Upper lobe of right lung (tissue), 1 donor: ENCODE data around the gene MARCHF3. TPM values are rescaled to one million over a fixed set of nuclear protein-coding genes. Genes with fewer than 3 reads are reported as not detected.
"Not testable (repeated sequence)": the region's sequence is repeated elsewhere in the genome, so short reads cannot be mapped to it uniquely, and the experiment has no call there.

ENCODE experiments used
- ATAC-seq: fragments of 200-7000 bp; cut with Tn5 transposase; one replicate; pipeline ENCODE4 v1.9.1; 2020; ENCODE audit warnings: mild to moderate bottlenecking, moderate library complexity
- DNase-seq: peaks from one replicate; pipeline ENCODE4 v3.0.0-alpha.2; 2020
- H3K27ac ChIP-seq: fragments of 200-600 bp; one replicate; pipeline ENCODE4 v1.8.0; 2022
- H3K27me3 ChIP-seq: fragments of 200-600 bp; one replicate; pipeline ENCODE4 v1.8.0; 2022; ENCODE audit warnings: mild to moderate bottlenecking
- H3K36me3 ChIP-seq: fragments of 200-600 bp; one replicate; pipeline ENCODE4 v1.8.0; 2022
- H3K4me1 ChIP-seq: fragments of 200-600 bp; one replicate; pipeline ENCODE4 v1.8.0; 2022
- H3K4me3 ChIP-seq: fragments of 200-600 bp; one replicate; pipeline ENCODE4 v1.8.0; 2022; ENCODE audit warnings: mild to moderate bottlenecking
- H3K9me3 ChIP-seq: fragments of 200-600 bp; one replicate; pipeline ENCODE4 v1.8.0; 2022
- intact Hi-C: fragments of 100-400 bp; cut with DNase I; formaldehyde crosslinking; loops from one replicate; pipeline ENCODE4 v1.11.0; 2022
- total RNA-seq: library from RNA; stranded (reverse); fragmentation: NEBNext Ultra II Directional; extraction: Animal tissue kit (Norgen Biotek cat#: 25700); gene quantifications from one replicate; pipeline ENCODE4 v1.2.1, GENCODE V29; 2021
- TF ChIP-seq, protein P1 (sequence below): fragments of 200-600 bp; IDR thresholded peaks from one replicate; pipeline ENCODE4 v1.8.0; 2022; ENCODE audit warnings: antibody characterized with exemption
- donor health status: DM: no; HTN: yes; CAD: no; lungs with severe emphysema.

MARCHF3 gene
- total RNA-seq, 1 donor from 2014 or later = 11.1 TPM

DNA sequence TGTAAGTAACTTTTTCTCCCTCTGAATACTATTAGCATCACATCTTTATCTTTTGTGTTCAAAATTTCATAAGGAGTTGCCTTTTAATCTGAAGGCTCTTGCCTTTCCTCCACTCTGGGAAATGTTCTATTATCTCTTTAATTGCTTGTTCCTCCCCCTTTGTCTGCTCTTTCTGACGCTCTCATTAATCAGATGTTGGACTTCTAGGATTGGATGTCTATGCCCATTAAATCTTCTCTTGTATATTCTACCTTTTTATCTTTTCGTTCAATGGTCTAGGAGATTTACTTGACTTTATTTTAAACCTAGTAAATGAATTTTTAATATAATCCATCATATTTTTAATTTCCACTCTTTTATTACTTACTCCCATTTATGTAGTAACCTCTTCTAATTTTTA is 76.7 kb downstream of the MARCHF3 start:
- no peaks in the 10 kb centered on the region for H3K27me3 ChIP-seq
- ATAC-seq (no peak), DNase-seq (no peak)
- H3K36me3 ChIP-seq = no peaks in the 10 kb centered on the region
- intact Hi-C loops = no loop called here
- H3K4me1 ChIP-seq = no peaks in the 10 kb centered on the region
- no peak overlapping the region for H3K27ac ChIP-seq
- H3K9me3 ChIP-seq = no peaks in the 10 kb centered on the region
- TF ChIP-seq, protein P1, sequence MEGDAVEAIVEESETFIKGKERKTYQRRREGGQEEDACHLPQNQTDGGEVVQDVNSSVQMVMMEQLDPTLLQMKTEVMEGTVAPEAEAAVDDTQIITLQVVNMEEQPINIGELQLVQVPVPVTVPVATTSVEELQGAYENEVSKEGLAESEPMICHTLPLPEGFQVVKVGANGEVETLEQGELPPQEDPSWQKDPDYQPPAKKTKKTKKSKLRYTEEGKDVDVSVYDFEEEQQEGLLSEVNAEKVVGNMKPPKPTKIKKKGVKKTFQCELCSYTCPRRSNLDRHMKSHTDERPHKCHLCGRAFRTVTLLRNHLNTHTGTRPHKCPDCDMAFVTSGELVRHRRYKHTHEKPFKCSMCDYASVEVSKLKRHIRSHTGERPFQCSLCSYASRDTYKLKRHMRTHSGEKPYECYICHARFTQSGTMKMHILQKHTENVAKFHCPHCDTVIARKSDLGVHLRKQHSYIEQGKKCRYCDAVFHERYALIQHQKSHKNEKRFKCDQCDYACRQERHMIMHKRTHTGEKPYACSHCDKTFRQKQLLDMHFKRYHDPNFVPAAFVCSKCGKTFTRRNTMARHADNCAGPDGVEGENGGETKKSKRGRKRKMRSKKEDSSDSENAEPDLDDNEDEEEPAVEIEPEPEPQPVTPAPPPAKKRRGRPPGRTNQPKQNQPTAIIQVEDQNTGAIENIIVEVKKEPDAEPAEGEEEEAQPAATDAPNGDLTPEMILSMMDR = no peak
- H3K4me3 ChIP-seq = no peak overlapping the region

GRCh38 chr5:126949475-126949874 is 80.9 kb downstream of the MARCHF3 start:
- Histone ChIP-seq H3K36me3 (no peaks in the 10 kb centered on the region), H3K4me1 (no peaks in the 10 kb centered on the region), H3K27ac (no peak overlapping the region), H3K27me3 (no peaks in the 10 kb centered on the region), H3K9me3 (no peaks in the 10 kb centered on the region), H3K4me3 (no peak overlapping the region)
- intact Hi-C loops = no loop called here
- no peak for DNase-seq
- TF ChIP-seq, protein P1 = no peak
- ATAC-seq = no peak

DNA sequence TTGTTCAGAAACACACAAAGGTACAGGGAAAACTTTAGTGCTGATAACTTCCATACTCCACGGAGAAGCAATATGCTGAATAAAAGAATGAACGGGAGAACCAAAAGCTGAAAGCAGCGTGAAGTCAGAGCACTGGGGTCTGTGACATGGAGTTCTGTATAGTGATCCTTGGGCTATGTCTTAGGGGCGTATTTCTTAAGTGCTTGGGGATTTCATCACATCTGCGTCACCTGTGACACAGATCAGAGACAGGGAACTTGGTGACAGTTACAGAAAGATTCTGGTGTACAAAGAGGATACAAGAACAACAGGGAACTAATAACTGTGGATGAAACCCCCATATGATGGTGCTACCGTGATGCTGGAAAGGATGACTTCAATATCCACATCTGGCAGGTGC is 81.9 kb downstream of the MARCHF3 start:
- TF ChIP-seq, protein P1 = no peak
- Histone ChIP-seq H3K36me3 (no peaks in the 10 kb centered on the region), H3K4me3 (no peak overlapping the region), H3K9me3 (no peaks in the 10 kb centered on the region), H3K27me3 (no peaks in the 10 kb centered on the region), H3K4me1 (no peaks in the 10 kb centered on the region), H3K27ac (no peak overlapping the region)
- DNase-seq = no peak
- intact Hi-C loops = no loop called here
- no peak for ATAC-seq

DNA sequence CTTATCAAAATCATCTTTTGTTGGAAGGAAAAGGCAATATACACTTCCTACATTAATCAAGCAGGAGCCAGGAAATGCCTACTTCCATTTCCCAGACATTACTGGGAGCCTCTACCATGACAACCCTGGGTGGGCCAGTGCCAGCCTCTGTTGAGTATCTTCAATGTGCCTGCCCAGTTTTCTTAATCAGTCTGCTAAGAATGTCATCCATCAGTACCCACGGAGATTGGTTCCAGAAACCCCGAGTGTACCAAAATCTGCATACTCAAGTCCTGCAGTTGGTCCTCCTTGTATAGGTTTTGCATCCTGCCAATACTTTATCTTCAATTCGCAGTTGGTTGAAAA is 82.4 kb downstream of the MARCHF3 start:
- Histone ChIP-seq H3K4me3 (no peak overlapping the region), H3K27me3 (no peaks in the 10 kb centered on the region), H3K4me1 (no peaks in the 10 kb centered on the region), H3K9me3 (no peaks in the 10 kb centered on the region), H3K27ac (no peak overlapping the region), H3K36me3 (no peaks in the 10 kb centered on the region)
- TF ChIP-seq, protein P1 = no peak
- DNase-seq (no peak), ATAC-seq (no peak)
- intact Hi-C loops = no loop called here

DNA sequence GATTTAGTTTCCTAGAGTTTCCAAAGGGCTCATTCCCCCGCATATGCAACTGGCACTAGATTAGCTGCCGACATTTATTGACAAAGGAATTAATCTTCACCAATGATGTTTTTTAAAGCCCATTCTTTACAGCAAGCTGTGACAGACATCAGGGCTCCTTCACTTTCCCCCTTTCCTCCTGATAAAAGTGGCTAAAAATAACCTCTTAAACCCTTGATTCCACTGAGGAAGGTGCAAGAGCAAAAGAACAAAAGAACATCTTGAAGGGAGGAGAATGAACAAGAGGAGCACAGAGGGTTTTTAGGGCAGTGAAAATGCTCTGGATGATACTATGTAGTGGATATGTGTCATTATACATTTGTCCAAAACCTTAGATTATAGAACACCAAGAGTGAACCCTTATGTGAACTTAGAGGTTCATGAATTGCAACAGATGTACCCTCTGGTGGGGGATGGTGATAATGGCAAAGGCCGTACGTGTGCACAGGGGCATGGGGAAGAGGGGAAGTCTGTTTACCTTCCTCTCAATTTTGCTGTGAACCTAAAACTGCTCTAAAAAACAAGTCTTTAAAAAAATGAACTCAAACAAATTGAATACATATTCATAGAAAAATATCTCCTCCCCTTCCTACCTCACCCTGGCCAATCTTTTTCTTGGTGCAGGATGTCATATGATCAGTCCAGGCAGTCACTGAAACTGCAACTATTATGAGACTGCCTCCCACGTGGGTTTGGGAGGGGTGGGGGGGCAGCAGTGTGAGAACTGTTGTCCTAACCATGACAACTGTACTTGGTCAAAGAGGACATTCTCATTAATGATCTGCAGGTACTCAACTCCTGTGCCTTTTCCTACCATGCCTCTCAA is 83.0 kb downstream of the MARCHF3 start:
- no peak for DNase-seq
- Histone ChIP-seq H3K27me3 (no peaks in the 10 kb centered on the region), H3K4me1 (no peaks in the 10 kb centered on the region), H3K4me3 (no peak overlapping the region), H3K27ac (no peak overlapping the region), H3K36me3 (no peaks in the 10 kb centered on the region), H3K9me3 (no peaks in the 10 kb centered on the region)
- no peak for ATAC-seq
- intact Hi-C loops = no loop called here
- TF ChIP-seq, protein P1 = no peak

DNA sequence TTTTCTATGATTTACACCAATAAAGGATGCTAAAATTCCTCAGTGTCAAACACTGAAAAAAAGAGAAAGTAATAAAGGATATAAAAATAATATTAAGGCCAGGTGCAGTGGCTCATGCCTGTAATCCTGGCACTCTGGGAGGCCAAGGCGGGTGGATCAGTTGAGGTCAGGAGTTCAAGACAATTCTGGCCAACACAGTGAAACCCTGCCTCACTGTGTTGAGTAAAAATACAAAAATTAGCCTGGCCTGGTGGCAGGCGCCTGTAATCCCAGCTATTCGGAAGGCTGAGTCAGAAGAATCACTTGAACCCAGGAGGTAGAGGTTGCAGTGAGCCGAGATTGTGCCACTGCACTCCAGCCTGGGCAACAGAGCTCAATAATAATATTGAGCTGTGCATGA is 87.5 kb downstream of the MARCHF3 start:
- H3K27me3 ChIP-seq, H3K27ac ChIP-seq, H3K36me3 ChIP-seq, ATAC-seq, H3K9me3 ChIP-seq, H3K4me3 ChIP-seq, intact Hi-C loops, DNase-seq, H3K4me1 ChIP-seq: not testable (repeated sequence)
